H1 (cell line): ENCODE measurements around the gene DDX3Y. TPM values are rescaled to one million over a fixed set of nuclear protein-coding genes. Genes with fewer than 3 reads are reported as not detected.

ENCODE experiments used
- POU5F1 ChIP-seq: IDR thresholded peaks from 2 replicates; pipeline ENCODE4 v1.6.1; 2011; ENCODE audit warnings: low read depth, mild to moderate bottlenecking, low read length, moderate library complexity
- ZNF274 ChIP-seq: IDR thresholded peaks from 2 replicates; pipeline ENCODE4 v1.7.0; 2012; ENCODE audit warnings: low read length, borderline replicate concordance; ENCODE audit errors: extremely low read depth
- polyA plus RNA-seq, 7 experiments: library from polyadenylated mRNA; depleted of rRNA in 3 of 7; stranded (reverse) in 5 of 7; unstranded in 2 of 7; fragments of >200 nt in 5 of 7; fragments of 200-250 nt in 2 of 7; gene quantifications; 1 replicate in 5 of 7; 2 replicates in 1 of 7; 4 replicates in 1 of 7; pipeline versions ENCODE4 v1.2.1 to v1.2.3, GENCODE V29; 2011 to 2013; ENCODE audit warnings: missing spikeins in 2 of 7, mixed read lengths in 2 of 7
- total RNA-seq: library from RNA; stranded (reverse); fragmentation: NEBNext Ultra II Directional; extraction: Animal tissue kit (Norgen Biotek cat#: 25700); gene quantifications from 2 replicates; pipeline ENCODE4 v1.2.1, GENCODE V29; 2021
- TF ChIP-seq, protein P1 (sequence below): fragments of 300-600 bp; sonication (generic); IDR thresholded peaks from 2 replicates; pipeline ENCODE4 v1.7.1; 2012; ENCODE audit warnings: low read length, moderate library complexity, mild to moderate bottlenecking, inconsistent platforms; ENCODE audit not compliant: insufficient replicate concordance

Gene DDX3Y
- total and polyA plus RNA-seq, 2 of the 8 experiments (the other 6 are each of a cell fraction or from before 2014, with no cell fraction given): 24.5 to 118 TPM

DNA sequence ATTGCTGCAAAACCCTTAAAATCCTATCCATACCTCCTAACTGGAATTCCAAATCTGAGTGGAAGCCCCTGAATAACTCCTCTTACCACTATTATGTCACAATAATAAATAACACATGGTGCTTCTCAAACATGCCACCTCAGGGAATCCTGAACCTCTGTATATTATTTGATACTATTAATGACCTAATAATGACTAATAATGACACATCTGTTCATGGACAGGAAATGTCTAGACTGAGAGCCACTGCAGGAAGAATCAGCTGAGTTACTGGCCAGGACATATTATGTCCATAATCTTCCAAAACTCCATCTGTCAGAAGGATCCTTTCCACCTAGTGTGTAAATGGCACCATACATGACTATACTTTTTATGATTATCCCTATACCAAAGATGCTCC, 7.7 kb upstream of the DDX3Y start (continued):
- TF ChIP-seq, protein P1, sequence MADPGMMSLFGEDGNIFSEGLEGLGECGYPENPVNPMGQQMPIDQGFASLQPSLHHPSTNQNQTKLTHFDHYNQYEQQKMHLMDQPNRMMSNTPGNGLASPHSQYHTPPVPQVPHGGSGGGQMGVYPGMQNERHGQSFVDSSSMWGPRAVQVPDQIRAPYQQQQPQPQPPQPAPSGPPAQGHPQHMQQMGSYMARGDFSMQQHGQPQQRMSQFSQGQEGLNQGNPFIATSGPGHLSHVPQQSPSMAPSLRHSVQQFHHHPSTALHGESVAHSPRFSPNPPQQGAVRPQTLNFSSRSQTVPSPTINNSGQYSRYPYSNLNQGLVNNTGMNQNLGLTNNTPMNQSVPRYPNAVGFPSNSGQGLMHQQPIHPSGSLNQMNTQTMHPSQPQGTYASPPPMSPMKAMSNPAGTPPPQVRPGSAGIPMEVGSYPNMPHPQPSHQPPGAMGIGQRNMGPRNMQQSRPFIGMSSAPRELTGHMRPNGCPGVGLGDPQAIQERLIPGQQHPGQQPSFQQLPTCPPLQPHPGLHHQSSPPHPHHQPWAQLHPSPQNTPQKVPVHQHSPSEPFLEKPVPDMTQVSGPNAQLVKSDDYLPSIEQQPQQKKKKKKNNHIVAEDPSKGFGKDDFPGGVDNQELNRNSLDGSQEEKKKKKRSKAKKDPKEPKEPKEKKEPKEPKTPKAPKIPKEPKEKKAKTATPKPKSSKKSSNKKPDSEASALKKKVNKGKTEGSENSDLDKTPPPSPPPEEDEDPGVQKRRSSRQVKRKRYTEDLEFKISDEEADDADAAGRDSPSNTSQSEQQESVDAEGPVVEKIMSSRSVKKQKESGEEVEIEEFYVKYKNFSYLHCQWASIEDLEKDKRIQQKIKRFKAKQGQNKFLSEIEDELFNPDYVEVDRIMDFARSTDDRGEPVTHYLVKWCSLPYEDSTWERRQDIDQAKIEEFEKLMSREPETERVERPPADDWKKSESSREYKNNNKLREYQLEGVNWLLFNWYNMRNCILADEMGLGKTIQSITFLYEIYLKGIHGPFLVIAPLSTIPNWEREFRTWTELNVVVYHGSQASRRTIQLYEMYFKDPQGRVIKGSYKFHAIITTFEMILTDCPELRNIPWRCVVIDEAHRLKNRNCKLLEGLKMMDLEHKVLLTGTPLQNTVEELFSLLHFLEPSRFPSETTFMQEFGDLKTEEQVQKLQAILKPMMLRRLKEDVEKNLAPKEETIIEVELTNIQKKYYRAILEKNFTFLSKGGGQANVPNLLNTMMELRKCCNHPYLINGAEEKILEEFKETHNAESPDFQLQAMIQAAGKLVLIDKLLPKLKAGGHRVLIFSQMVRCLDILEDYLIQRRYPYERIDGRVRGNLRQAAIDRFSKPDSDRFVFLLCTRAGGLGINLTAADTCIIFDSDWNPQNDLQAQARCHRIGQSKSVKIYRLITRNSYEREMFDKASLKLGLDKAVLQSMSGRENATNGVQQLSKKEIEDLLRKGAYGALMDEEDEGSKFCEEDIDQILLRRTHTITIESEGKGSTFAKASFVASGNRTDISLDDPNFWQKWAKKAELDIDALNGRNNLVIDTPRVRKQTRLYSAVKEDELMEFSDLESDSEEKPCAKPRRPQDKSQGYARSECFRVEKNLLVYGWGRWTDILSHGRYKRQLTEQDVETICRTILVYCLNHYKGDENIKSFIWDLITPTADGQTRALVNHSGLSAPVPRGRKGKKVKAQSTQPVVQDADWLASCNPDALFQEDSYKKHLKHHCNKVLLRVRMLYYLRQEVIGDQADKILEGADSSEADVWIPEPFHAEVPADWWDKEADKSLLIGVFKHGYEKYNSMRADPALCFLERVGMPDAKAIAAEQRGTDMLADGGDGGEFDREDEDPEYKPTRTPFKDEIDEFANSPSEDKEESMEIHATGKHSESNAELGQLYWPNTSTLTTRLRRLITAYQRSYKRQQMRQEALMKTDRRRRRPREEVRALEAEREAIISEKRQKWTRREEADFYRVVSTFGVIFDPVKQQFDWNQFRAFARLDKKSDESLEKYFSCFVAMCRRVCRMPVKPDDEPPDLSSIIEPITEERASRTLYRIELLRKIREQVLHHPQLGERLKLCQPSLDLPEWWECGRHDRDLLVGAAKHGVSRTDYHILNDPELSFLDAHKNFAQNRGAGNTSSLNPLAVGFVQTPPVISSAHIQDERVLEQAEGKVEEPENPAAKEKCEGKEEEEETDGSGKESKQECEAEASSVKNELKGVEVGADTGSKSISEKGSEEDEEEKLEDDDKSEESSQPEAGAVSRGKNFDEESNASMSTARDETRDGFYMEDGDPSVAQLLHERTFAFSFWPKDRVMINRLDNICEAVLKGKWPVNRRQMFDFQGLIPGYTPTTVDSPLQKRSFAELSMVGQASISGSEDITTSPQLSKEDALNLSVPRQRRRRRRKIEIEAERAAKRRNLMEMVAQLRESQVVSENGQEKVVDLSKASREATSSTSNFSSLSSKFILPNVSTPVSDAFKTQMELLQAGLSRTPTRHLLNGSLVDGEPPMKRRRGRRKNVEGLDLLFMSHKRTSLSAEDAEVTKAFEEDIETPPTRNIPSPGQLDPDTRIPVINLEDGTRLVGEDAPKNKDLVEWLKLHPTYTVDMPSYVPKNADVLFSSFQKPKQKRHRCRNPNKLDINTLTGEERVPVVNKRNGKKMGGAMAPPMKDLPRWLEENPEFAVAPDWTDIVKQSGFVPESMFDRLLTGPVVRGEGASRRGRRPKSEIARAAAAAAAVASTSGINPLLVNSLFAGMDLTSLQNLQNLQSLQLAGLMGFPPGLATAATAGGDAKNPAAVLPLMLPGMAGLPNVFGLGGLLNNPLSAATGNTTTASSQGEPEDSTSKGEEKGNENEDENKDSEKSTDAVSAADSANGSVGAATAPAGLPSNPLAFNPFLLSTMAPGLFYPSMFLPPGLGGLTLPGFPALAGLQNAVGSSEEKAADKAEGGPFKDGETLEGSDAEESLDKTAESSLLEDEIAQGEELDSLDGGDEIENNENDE: no peak
- no peak for TF ChIP-seq ZNF274
- TF ChIP-seq POU5F1: no peak
